K562 (cell line): ENCODE results near the gene SOSTDC1.

Experiments used
- BMI1 ChIP-seq: fragments of 150-350 bp; IDR thresholded peaks from 2 replicates; pipeline ENCODE4 v1.6.1; 2014; ENCODE audit warnings: low read length
- CTBP1 ChIP-seq: fragments of 450-650 bp; IDR thresholded peaks from 2 replicates; pipeline ENCODE4 v1.6.1; 2016; ENCODE audit warnings: borderline replicate concordance
- EP300 ChIP-seq: IDR thresholded peaks from 2 replicates; pipeline ENCODE4 v1.6.1; 2012; ENCODE audit warnings: low read length, improper control_type of control experiment
- NR2C2 ChIP-seq, 2 experiments: fragments of 200-800 bp in 1 of 2; sonication (Bioruptor generic) in 1 of 2; sonication (generic) in 1 of 2; formaldehyde crosslinking in 1 of 2; IDR thresholded peaks; 2 replicates each; pipeline versions ENCODE4 v1.6.1 to v1.8.0; 2016 to 2022; ENCODE audit warnings: mild to moderate bottlenecking in 1 of 2, missing compliant biosample characterization in 1 of 2, missing genetic modification characterization in 1 of 2, missing genetic modification reagents in 1 of 2
- OTX1 ChIP-seq: fragments of 450-650 bp; formaldehyde crosslinking; IDR thresholded peaks from 2 replicates; pipeline ENCODE4 v1.4.0; 2022; ENCODE audit warnings: mild to moderate bottlenecking
- PTBP1 ChIP-seq: fragments of 200-400 bp; formaldehyde crosslinking; IDR thresholded peaks from 2 replicates; pipeline ENCODE4 v1.6.1; 2017; ENCODE audit warnings: low read depth, low read length
- ZNF354B ChIP-seq: fragments of 250-450 bp; sonication (Bioruptor Pico); IDR thresholded peaks from 2 replicates; pipeline ENCODE4 v1.4.0; 2020
- ZNF668 ChIP-seq: fragments of 250-450 bp; sonication (Bioruptor Pico); IDR thresholded peaks from 2 replicates; pipeline ENCODE4 v1.8.0; 2022; ENCODE audit warnings: mild to moderate bottlenecking, inconsistent platforms
- ZNF778 ChIP-seq: fragments of 450-650 bp; formaldehyde crosslinking; IDR thresholded peaks from 2 replicates; pipeline ENCODE4 v1.4.0; 2020; ENCODE audit warnings: mild to moderate bottlenecking, moderate library complexity
- TF ChIP-seq, protein P1 (sequence below), 3 experiments: IDR thresholded peaks in 2 of 3; conservative IDR thresholded peaks in 1 of 3; 2 replicates each; pipeline ENCODE4 v1.5.1; 2011 to 2012; ENCODE audit warnings: low read length in 3 of 3, mild to moderate bottlenecking in 3 of 3, control low read depth in 2 of 3, improper control_type of control experiment in 1 of 3, inconsistent platforms in 1 of 3, low read depth in 1 of 3, mixed read lengths in 1 of 3, moderate library complexity in 1 of 3; ENCODE audit not compliant: insufficient read depth in 2 of 3
- TF ChIP-seq, protein P2 (sequence below): sonication (generic); formaldehyde crosslinking; IDR thresholded peaks from 2 replicates; pipeline ENCODE4 v1.8.0; 2022; ENCODE audit warnings: mild to moderate bottlenecking, low read depth, missing genetic modification reagents
- TF ChIP-seq, protein P3 (sequence below), 2 experiments: fragments of 450-650 bp in 1 of 2; sonication (generic) in 1 of 2; formaldehyde crosslinking in 1 of 2; IDR thresholded peaks in 1 of 2; conservative IDR thresholded peaks in 1 of 2; 2 replicates each; pipeline versions ENCODE4 v1.6.1 to v1.8.1; 2016 to 2023; ENCODE audit warnings: mild to moderate bottlenecking in 2 of 2, moderate library complexity in 2 of 2, inconsistent platforms in 1 of 2, missing genetic modification reagents in 1 of 2
- TF ChIP-seq, protein P4 (sequence below), 2 experiments: fragments of 450-650 bp; IDR thresholded peaks; 2 replicates each; pipeline ENCODE4 v1.6.1; 2016; ENCODE audit warnings: mild to moderate bottlenecking in 2 of 2, borderline replicate concordance in 1 of 2, low read depth in 1 of 2, moderate library complexity in 1 of 2

DNA sequence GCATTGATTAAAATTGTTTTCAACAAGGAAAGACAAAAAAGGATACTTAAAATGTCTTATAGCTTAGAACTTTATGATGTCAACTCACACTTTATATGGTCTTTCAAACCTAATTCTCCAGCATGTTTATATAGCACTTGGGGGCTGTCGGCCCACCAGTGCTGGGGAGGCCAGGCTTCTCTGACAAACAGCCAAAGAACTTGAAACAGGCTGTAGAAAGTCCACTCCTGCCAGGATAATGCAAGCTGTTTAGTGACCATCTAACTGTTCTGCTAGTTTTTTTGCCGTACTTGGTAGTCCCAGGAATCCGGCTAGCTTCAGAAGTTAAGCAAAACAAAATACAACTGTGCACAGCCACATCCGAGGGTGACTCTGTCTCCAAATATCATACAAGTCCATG is 13.6 kb upstream of the SOSTDC1 start:
- TF ChIP-seq ZNF668 (CRISPR knock-in tag) (no peak), NR2C2 (CRISPR knock-in tag; IDR thresholded peaks at IDR 0.05) (no peak), NR2C2 (tag; IDR thresholded peaks at IDR 0.05) (no peak), CTBP1 (no peak), PTBP1 (no peak), OTX1 (CRISPR knock-in tag) (no peak), ZNF778 (CRISPR knock-in tag) (no peak), BMI1 (no peak), ZNF354B (no peak), EP300 (no peak)
- TF ChIP-seq, protein P1, sequence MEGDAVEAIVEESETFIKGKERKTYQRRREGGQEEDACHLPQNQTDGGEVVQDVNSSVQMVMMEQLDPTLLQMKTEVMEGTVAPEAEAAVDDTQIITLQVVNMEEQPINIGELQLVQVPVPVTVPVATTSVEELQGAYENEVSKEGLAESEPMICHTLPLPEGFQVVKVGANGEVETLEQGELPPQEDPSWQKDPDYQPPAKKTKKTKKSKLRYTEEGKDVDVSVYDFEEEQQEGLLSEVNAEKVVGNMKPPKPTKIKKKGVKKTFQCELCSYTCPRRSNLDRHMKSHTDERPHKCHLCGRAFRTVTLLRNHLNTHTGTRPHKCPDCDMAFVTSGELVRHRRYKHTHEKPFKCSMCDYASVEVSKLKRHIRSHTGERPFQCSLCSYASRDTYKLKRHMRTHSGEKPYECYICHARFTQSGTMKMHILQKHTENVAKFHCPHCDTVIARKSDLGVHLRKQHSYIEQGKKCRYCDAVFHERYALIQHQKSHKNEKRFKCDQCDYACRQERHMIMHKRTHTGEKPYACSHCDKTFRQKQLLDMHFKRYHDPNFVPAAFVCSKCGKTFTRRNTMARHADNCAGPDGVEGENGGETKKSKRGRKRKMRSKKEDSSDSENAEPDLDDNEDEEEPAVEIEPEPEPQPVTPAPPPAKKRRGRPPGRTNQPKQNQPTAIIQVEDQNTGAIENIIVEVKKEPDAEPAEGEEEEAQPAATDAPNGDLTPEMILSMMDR (IDR thresholded peaks at IDR 0.05 in 2 of 3, conservative IDR thresholded peaks at IDR 0.05 in 1 of 3; ENCODE audit: insufficient read depth in 2 of 3, low read depth in 1 of 3, low read length in 3 of 3): no peak
- TF ChIP-seq, protein P2, sequence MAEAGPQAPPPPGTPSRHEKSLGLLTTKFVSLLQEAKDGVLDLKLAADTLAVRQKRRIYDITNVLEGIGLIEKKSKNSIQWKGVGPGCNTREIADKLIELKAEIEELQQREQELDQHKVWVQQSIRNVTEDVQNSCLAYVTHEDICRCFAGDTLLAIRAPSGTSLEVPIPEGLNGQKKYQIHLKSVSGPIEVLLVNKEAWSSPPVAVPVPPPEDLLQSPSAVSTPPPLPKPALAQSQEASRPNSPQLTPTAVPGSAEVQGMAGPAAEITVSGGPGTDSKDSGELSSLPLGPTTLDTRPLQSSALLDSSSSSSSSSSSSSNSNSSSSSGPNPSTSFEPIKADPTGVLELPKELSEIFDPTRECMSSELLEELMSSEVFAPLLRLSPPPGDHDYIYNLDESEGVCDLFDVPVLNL (CRISPR knock-in tag): no peak
- TF ChIP-seq, protein P3, sequence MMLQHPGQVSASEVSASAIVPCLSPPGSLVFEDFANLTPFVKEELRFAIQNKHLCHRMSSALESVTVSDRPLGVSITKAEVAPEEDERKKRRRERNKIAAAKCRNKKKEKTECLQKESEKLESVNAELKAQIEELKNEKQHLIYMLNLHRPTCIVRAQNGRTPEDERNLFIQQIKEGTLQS (IDR thresholded peaks at IDR 0.05): no peak
- TF ChIP-seq, protein P3 (CRISPR knock-in tag; conservative IDR thresholded peaks at IDR 0.05): no peak
- TF ChIP-seq, protein P4, sequence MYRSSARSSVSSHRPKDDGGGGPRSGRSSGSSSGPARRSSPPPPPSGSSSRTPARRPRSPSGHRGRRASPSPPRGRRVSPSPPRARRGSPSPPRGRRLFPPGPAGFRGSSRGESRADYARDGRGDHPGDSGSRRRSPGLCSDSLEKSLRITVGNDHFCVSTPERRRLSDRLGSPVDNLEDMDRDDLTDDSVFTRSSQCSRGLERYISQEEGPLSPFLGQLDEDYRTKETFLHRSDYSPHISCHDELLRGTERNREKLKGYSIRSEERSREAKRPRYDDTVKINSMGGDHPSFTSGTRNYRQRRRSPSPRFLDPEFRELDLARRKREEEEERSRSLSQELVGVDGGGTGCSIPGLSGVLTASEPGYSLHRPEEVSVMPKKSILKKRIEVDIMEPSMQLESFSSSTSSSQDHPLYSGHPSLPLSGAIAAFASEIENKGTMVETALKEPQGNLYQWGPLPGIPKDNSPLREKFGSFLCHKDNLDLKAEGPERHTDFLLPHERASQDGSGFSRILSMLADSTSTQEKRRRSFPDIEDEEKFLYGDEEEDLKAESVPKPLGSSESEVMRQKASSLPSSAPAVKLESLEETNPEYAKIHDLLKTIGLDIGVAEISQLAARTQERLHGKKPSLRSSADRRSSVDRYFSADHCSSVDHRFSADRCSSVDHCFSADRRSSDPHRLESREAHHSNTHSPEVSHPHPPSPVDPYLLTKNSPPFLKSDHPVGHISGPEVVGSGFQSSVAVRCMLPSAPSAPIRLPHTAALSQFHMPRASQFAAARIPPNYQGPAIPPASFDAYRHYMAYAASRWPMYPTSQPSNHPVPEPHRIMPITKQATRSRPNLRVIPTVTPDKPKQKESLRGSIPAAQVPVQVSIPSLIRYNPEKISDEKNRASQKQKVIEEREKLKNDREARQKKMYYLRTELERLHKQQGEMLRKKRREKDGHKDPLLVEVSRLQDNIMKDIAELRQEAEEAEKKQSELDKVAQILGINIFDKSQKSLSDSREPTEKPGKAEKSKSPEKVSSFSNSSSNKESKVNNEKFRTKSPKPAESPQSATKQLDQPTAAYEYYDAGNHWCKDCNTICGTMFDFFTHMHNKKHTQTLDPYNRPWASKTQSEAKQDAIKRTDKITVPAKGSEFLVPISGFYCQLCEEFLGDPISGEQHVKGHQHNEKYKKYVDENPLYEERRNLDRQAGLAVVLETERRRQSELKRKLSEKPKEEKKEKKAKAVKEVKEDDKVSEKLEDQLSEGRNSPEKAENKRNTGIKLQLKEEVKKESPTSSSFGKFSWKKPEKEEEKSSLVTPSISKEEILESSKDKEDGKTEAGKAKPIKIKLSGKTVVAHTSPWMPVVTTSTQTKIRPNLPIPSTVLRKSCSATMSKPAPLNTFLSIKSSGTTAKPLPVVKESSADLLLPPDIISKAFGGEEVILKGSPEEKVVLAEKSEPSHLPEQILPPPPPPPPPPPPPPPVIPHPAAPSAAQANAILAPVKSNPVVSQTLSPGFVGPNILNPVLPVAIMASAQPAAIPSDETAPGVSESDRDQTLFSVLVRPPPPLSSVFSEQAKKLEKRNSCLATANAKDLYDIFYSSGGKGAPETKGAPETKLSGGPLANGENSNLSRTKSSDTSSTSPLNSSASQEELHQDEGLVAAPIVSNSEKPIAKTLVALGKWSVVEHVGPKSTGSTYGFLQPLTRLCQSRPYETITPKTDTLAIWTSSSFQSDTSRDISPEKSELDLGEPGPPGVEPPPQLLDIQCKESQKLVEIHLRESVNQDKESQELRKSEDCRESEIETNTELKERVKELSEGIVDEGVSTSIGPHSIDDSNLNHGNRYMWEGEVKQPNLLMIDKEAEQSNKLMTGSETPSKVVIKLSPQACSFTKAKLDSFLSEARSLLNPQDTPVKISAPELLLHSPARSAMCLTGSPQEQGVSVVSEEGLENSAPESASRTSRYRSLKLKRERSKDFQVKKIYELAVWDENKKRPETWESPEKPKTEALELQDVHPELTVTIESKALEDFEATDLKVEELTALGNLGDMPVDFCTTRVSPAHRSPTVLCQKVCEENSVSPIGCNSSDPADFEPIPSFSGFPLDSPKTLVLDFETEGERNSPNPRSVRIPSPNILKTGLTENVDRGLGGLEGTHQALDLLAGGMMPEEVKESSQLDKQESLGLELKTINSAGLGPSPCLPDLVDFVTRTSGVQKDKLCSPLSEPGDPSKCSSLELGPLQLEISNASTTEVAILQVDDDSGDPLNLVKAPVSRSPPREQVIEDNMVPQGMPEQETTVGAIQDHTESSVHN (IDR thresholded peaks at IDR 0.05; ENCODE audit: borderline replicate concordance in 1 of 2, low read depth in 1 of 2): no peak
